Breast epithelium (tissue), 4 donors: ENCODE results near the gene DPP7. TPM values are rescaled to one million over a fixed set of nuclear protein-coding genes. Genes with fewer than 3 reads are reported as not detected.

Experiments used
- DNase-seq, 2 donors: peaks; one replicate each; pipeline ENCODE4 v3.0.0-alpha.2; 2019; ENCODE audit warnings: low spot score in 2 of 2
- H3K27ac ChIP-seq, 2 donors: fragments of 200-600 bp; sonication (generic) in 1 of 2; one replicate each; pipeline ENCODE4 v1.5.1; 2016 to 2019; ENCODE audit warnings: mild to moderate bottlenecking in 1 of 2
- H3K27me3 ChIP-seq, 2 donors: fragments of 200-600 bp; sonication (generic) in 1 of 2; one replicate each; pipeline versions ENCODE4 v1.5.1 to v1.6.0; 2017 to 2019; ENCODE audit warnings: control low read depth in 1 of 2, mild to moderate bottlenecking in 1 of 2
- H3K36me3 ChIP-seq: fragments of 200-600 bp; one replicate; pipeline ENCODE4 v1.5.1; 2019
- H3K4me1 ChIP-seq, 2 donors: fragments of 200-600 bp; sonication (generic); one replicate each; pipeline ENCODE4 v1.5.1; 2016 to 2019; ENCODE audit warnings: control low read depth in 1 of 2
- H3K4me3 ChIP-seq, 3 donors: fragments of 200-600 bp; sonication (generic); 1 replicate in 2 of 3; 2 replicates in 1 of 3; pipeline ENCODE4 v1.5.1; 2016 to 2019; ENCODE audit warnings: mild to moderate bottlenecking in 3 of 3, moderate library complexity in 2 of 3
- H3K9me3 ChIP-seq, 2 donors: fragments of 200-600 bp; sonication (generic) in 1 of 2; one replicate each; pipeline ENCODE4 v1.5.1; 2016 to 2019; ENCODE audit warnings: control low read depth in 1 of 2
- CTCF ChIP-seq, 3 donors: fragments of 450-650 bp; IDR thresholded peaks; one replicate each; pipeline ENCODE4 v1.5.1; 2016 to 2017; ENCODE audit warnings: antibody characterized with exemption in 3 of 3, mild to moderate bottlenecking in 3 of 3, moderate library complexity in 3 of 3
- POLR2A ChIP-seq: fragments of 450-650 bp; IDR thresholded peaks from one replicate; pipeline ENCODE4 v1.6.1; 2016; ENCODE audit warnings: antibody characterized with exemption, mild to moderate bottlenecking, moderate library complexity
- POLR2AphosphoS5 ChIP-seq, 3 donors: sonication (generic); formaldehyde crosslinking; IDR thresholded peaks; one replicate each; pipeline ENCODE4 v1.6.1; 2017; ENCODE audit warnings: antibody characterized with exemption in 3 of 3
- intact Hi-C: fragments of 100-400 bp; cut with DNase I; formaldehyde crosslinking; loops from one replicate; pipeline ENCODE4 v1.15.1; 2023; ENCODE audit warnings: low total_unique reads
- total RNA-seq, 3 donors: library from RNA; depleted of rRNA; stranded (reverse); fragments of >200 nt; gene quantifications; one replicate each; pipeline ENCODE4 v1.1.0, GENCODE V29; 2016

Gene DPP7
- total RNA-seq, 3 donors from 2014 or later, result 115 to 137 (median 132) TPM

- TF ChIP-seq CTCF (IDR thresholded peaks at IDR 0.05) (no peak), POLR2AphosphoS5 (IDR thresholded peaks at IDR 0.05) (no peak), POLR2A (no peak)
- no peaks in the 10 kb centered on the region for H3K9me3 ChIP-seq
- no peaks in the 10 kb centered on the region for H3K36me3 ChIP-seq
- H3K27ac ChIP-seq, result no peak overlapping the region
- H3K4me3 ChIP-seq, result no peak overlapping the region
- H3K4me1 ChIP-seq, result no peaks in the 10 kb centered on the region
- peaks cover 0 to 55% of the 10 kb centered on the region in 2 donors for H3K27me3 ChIP-seq
- intact Hi-C loops, result no loop called here
- DNase-seq, result no peak
These were observed 32.7 kb upstream of the DPP7 start for GRCh38 chr9:137147091-137147792.

GRCh38 chr9:137146527-137146918 is 32.0 kb upstream of the DPP7 start:
- Histone ChIP-seq H3K27me3 (peaks cover 0 to 62% of the 10 kb centered on the region in 2 donors), H3K4me1 (no peaks in the 10 kb centered on the region)
- TF ChIP-seq POLR2A, result no peak
- TF ChIP-seq CTCF (IDR thresholded peaks at IDR 0.05), result no peak
- TF ChIP-seq POLR2AphosphoS5 (IDR thresholded peaks at IDR 0.05), result no peak

GRCh38 chr9:137145731-137146526 is 31.4 kb upstream of the DPP7 start:
- no peak overlapping the region for H3K27ac ChIP-seq
- H3K4me3 ChIP-seq, result no peak overlapping the region
- TF ChIP-seq CTCF (IDR thresholded peaks at IDR 0.05) (no peak), POLR2A (no peak), POLR2AphosphoS5 (IDR thresholded peaks at IDR 0.05) (no peak)
- H3K9me3 ChIP-seq, result no peaks in the 10 kb centered on the region
- DNase-seq, result no peak
- peaks cover 0 to 68% of the 10 kb centered on the region in 2 donors for H3K27me3 ChIP-seq
- intact Hi-C loops, result no loop called here
- no peaks in the 10 kb centered on the region for H3K36me3 ChIP-seq
- no peaks in the 10 kb centered on the region for H3K4me1 ChIP-seq

More at GRCh38 chr9:137146527-137146918, 32.0 kb upstream of the DPP7 start:
- intact Hi-C loops, result no loop called here
- Histone ChIP-seq H3K4me3 (no peak overlapping the region), H3K9me3 (no peaks in the 10 kb centered on the region), H3K36me3 (no peaks in the 10 kb centered on the region), H3K27ac (no peak overlapping the region)
- DNase-seq, result no peak

- H3K36me3 ChIP-seq, result no peaks in the 10 kb centered on the region
- H3K9me3 ChIP-seq, result no peaks in the 10 kb centered on the region
- no peak overlapping the region for H3K27ac ChIP-seq
- no peaks in the 10 kb centered on the region for H3K4me1 ChIP-seq
- peaks cover 4 to 85% of the 10 kb centered on the region in 2 donors for H3K27me3 ChIP-seq
- H3K4me3 ChIP-seq, result no peak overlapping the region
- no peak for DNase-seq
- intact Hi-C loops, result no loop called here
- TF ChIP-seq CTCF (IDR thresholded peaks at IDR 0.05) (no peak), POLR2A (no peak), POLR2AphosphoS5 (IDR thresholded peaks at IDR 0.05) (no peak)
These were observed 28.9 kb upstream of the DPP7 start for GRCh38 chr9:137143459-137143858.
